Measurements from ENCODE around the gene PLCB1.

DNA sequence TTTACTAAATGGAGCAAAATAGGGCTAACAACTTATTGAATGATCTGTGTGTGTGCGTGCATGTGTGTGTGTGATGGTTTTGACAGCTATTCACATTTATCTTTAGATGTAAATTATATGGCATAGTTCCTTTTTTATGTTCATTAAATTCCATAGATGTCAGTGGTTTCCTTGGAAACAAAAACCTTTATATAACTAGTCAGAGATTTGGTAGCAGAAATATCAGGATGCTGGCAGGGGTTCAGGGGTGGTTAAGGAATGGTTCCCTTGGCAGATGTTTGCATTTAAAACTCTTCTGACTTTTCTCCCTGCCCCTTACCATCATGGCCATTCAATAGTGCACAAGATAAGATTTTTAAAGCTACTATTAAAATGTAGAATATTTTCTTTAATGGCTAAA lies 256.6 kb downstream of the PLCB1 start:
- TF ChIP-seq SIN3A (IDR thresholded peaks at IDR 0.05; ENCODE audit: borderline replicate concordance, insufficient read depth, low read length): no peak
- TF ChIP-seq, protein P1, sequence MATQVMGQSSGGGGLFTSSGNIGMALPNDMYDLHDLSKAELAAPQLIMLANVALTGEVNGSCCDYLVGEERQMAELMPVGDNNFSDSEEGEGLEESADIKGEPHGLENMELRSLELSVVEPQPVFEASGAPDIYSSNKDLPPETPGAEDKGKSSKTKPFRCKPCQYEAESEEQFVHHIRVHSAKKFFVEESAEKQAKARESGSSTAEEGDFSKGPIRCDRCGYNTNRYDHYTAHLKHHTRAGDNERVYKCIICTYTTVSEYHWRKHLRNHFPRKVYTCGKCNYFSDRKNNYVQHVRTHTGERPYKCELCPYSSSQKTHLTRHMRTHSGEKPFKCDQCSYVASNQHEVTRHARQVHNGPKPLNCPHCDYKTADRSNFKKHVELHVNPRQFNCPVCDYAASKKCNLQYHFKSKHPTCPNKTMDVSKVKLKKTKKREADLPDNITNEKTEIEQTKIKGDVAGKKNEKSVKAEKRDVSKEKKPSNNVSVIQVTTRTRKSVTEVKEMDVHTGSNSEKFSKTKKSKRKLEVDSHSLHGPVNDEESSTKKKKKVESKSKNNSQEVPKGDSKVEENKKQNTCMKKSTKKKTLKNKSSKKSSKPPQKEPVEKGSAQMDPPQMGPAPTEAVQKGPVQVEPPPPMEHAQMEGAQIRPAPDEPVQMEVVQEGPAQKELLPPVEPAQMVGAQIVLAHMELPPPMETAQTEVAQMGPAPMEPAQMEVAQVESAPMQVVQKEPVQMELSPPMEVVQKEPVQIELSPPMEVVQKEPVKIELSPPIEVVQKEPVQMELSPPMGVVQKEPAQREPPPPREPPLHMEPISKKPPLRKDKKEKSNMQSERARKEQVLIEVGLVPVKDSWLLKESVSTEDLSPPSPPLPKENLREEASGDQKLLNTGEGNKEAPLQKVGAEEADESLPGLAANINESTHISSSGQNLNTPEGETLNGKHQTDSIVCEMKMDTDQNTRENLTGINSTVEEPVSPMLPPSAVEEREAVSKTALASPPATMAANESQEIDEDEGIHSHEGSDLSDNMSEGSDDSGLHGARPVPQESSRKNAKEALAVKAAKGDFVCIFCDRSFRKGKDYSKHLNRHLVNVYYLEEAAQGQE (IDR thresholded peaks at IDR 0.05; ENCODE audit: insufficient read depth in 1 of 2, low read depth in 2 of 2, low read length in 2 of 2): no peak
